Stimulated activated CD8-positive, alpha-beta memory T cell treated with anti-CD3 and anti-CD28 coated beads, Interleukin-4, amount 100 ng/mL, for 24 hours (primary cell): ENCODE measurements around the gene INSM1.

Experiments used
- DNase-seq: peaks from one replicate; pipeline ENCODE4 v3.0.0-alpha.2; 2020; ENCODE audit warnings: low read depth

The INSM1 gene

GRCh38 chr20:20362774-20363433, 5.0 kb upstream of the INSM1 start:
- DNase-seq = no peak

GRCh38 chr20:20363434-20363798, 4.5 kb upstream of the INSM1 start:
- DNase-seq = no peak

- DNase-seq = no peak
Observed at GRCh38 chr20:20363799-20364592, 3.9 kb upstream of the INSM1 start.

GRCh38 chr20:20364593-20365479, 3.1 kb upstream of the INSM1 start:
- DNase-seq = no peak

DNA sequence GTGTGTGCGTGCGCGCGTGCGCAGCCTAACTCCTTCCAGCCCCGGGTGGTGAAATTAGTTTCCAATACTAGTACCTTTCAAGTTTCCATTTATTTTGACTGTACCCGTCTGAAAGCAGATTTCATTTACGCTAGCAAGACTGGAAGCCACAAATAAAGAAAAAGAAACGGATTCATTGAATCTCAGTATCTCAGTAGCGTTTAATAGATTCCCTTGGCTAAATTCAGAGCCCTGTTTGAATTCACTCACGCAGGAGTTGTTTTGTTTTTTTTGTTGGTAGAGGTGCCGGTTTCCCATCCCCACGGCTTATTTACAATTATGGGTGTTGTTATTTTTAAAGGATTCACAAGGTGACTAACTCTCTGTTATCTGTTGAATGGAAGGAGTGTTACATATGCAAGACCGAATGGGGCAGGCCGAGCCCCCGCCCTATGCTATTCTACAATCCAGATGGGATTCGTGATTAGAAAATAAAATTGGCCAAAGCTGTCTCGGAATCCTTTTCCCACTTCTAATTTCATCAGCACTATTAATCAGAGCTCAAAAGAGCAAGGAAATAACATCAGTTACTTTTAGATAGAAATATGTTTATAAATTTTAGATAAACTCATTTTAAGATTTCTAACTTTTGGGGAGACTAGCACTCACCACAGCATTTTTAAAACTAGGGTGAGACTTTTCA, 2.3 kb upstream of the INSM1 start:
- no peak for DNase-seq

- no peak for DNase-seq
Observed at GRCh38 chr20:20366551-20366875, 1.4 kb upstream of the INSM1 start.

DNA sequence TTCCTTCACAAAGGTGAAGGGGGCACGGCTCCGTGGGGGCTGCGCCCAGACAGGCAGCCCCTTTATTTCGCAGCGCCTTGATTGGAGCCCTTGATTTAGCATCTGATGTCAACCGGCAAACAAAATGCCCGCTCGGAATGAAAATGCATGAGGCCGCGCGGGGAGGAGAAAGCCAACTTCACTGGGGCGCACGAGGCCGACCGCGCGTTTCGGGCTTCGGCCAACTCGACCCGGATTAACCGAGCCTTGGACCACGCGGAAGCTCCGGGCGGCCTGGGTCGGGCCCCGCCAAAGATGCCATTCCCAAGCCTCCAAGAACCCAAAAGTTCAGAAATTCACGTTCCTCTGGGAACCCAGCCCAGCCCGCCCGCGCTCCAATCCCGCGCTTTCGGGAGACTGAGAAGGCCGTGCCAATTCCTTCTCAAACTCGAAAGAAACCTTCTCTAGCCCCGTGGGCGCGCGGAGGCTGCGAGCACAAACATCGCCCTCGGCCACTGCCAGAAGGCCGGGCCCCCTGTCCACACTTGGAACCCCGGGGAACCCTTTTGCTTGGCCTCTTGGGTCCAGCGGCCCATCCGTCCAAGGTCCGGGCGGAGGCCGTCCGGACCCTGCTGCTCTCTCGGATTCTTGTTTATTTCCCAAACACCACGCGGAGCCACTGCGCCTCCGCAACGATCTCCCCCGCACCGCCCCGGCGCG, 879 bp upstream of the INSM1 start:
- DNase-seq = no peak

- no peak for DNase-seq
Observed at GRCh38 chr20:20368418-20369249, 730 bp downstream of the INSM1 start.

DNA sequence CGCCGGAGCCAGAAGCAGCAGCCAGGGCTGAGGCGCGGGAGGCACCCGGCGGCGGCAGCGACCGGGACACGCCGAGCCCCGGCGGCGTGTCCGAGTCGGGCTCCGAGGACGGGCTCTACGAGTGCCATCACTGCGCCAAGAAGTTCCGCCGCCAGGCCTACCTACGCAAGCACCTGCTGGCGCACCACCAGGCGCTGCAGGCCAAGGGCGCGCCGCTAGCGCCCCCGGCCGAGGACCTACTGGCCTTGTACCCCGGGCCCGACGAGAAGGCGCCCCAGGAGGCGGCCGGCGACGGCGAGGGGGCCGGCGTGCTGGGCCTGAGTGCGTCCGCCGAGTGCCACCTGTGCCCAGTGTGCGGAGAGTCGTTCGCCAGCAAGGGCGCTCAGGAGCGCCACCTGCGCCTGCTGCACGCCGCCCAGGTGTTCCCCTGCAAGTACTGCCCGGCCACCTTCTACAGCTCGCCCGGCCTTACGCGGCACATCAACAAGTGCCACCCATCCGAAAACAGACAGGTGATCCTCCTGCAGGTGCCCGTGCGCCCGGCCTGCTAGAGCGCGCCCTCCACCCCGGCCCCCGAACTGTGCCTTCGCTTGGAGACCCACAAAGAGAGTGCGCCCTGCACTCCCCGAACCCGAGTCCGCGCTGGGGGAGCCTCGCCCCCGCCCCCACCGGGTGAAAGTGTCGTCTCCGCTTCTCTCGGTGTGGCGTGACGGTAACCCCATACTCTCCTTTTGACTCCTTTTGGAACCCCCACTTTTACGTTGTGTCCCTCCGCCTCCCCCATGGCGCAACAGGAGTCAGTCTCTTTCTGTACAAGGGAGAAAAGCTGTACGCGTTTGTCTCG, 1.6 kb downstream of the INSM1 start:
- no peak for DNase-seq

- DNase-seq = no peak
Observed at GRCh38 chr20:20370094-20370575, 2.2 kb downstream of the INSM1 start.

- no peak for DNase-seq
Observed at GRCh38 chr20:20371083-20371482, 3.2 kb downstream of the INSM1 start.

GRCh38 chr20:20371681-20372080, 3.8 kb downstream of the INSM1 start:
- DNase-seq = no peak

GRCh38 chr20:20373091-20373571, 5.2 kb downstream of the INSM1 start:
- DNase-seq = no peak

DNA sequence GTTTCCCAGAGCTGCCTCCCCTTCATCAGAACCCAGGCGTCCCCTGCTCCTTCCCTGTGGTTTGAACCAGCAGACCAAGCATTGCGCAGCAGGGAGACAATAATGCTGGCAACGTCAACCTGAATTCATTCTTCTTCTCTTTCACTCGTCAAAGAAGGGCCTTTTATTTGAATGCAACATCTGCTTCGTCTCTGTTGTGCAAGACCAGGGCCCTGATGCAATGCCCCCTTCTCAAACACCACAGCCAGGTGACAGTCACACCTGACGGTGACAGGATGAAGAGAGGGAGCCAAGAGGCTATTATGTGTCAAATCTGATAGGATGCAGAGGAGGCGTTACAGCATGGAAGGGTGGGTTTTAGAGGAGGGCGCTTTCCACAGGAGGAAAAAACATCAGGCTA, 8.0 kb downstream of the INSM1 start:
- DNase-seq = no peak

DNA sequence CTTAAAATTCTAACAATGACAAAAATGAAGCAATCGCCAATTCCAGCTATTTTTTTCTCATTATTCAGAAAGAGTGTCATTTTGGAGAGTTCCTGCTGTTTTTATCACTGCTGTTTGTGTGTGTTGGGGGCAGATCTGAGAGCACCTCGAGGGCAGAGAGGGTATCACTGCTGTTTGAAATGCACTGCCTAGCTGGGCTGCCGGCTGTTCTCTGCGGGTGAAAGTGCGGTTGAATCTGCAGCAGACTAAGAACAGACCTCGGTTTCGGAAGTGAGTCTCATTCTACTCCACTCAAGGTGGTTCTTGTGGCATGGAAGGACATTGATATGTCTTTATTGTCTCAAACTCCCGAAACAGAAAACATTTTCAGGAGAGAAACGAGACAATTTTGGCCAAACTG, 18.3 kb downstream of the INSM1 start:
- no peak for DNase-seq

GRCh38 chr20:20390393-20390792, 22.5 kb downstream of the INSM1 start:
- DNase-seq = no peak

DNA sequence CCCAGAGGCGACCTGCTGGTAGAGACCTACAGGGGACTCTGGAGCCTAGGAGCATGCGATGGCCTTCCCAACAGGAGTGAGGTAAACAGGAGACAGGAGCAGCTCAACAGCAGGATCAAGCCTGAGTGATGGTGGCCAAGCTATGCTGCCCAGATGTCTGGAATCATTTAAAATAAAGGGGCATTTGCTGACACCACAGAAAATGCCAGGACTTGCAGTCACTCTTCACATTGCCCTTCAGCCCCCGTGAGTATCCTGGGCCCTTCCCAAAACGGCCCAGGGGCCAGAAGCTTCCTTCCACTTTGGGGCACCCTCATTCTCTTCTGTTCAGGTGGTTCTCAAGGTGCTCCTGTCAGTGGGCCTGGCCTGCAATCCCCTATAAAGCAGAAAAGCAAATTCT, 23.2 kb downstream of the INSM1 start:
- no peak for DNase-seq

DNA sequence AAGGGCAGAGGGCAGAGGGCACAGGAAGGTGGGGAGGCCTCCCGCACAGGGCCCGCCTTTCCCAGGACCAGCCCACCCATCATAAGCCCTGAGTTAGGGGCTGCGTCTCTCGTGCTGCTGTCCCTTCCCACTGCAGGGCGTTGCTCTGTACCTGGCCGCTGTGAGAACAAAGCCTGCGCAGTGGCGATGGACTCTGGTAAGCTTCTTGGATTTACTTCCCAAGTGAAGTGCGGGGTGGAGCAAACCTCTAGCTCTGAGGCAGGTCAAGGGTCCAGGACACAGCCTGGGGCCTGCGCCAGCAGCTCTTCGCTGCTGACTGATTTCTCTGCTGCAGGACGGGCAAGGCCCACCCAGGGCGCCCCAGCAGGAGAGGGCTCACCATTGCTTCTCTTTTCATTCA, 23.9 kb downstream of the INSM1 start:
- DNase-seq = no peak
